HEK293 (cell line): ENCODE results near the gene OR2M2.

Source experiments
- CTCF ChIA-PET: fragments of 350-600 bp; formaldehyde crosslinking; extraction: SDS; loops from one replicate; lab custom pipeline; 2021; ENCODE audit warnings: antibody characterized with exemption; lab: Yijun Ruan, JAX
- POLR2A ChIA-PET: fragments of 300-600 bp; formaldehyde crosslinking; extraction: SDS; loops from one replicate; lab custom pipeline; 2020; ENCODE audit warnings: antibody characterized with exemption, inconsistent platforms; lab: Yijun Ruan, JAX
- H3K27ac ChIP-seq: fragments of 200-500 bp; sonication (Bioruptor generic); 2 replicates; pipeline ENCODE4 v1.5.1; 2014; ENCODE audit warnings: low read depth, low read length, control low read depth, inconsistent platforms; ENCODE audit errors: extremely low read depth
- H3K36me3 ChIP-seq, 2 experiments: fragments of 200-500 bp in 1 of 2; sonication (Bioruptor generic) in 1 of 2; 1 replicate in 1 of 2; 2 replicates in 1 of 2; pipeline ENCODE4 v1.5.1; 2014 to 2017; ENCODE audit warnings: inconsistent platforms in 2 of 2, low read length in 2 of 2; ENCODE audit not compliant: control insufficient read depth in 2 of 2, insufficient read depth in 1 of 2
- H3K4me1 ChIP-seq: fragments of 200-500 bp; sonication (Bioruptor generic); 2 replicates; pipeline ENCODE4 v1.5.1; 2014; ENCODE audit warnings: mild to moderate bottlenecking, low read length, inconsistent platforms; ENCODE audit not compliant: control insufficient read depth, insufficient read depth
- H3K4me3 ChIP-seq: 2 replicates; pipeline ENCODE4 v1.5.1; 2011; ENCODE audit warnings: low read depth, mild to moderate bottlenecking, control low read depth, low read length, moderate library complexity
- H3K9me3 ChIP-seq: fragments of 200-500 bp; sonication (Bioruptor generic); 2 replicates; pipeline ENCODE4 v1.5.1; 2014; ENCODE audit warnings: low read depth, low read length, inconsistent platforms; ENCODE audit not compliant: control insufficient read depth, insufficient read depth
- GLI4 ChIP-seq: fragments of 450-650 bp; formaldehyde crosslinking; IDR thresholded peaks from 2 replicates; pipeline ENCODE4 v1.5.1; 2016; ENCODE audit warnings: missing biosample characterization, missing genetic modification characterization
- KLF1 ChIP-seq: fragments of 450-650 bp; formaldehyde crosslinking; IDR thresholded peaks from 2 replicates; pipeline ENCODE4 v1.5.1; 2016; ENCODE audit warnings: missing biosample characterization, missing genetic modification characterization
- MEIS1 ChIP-seq: sonication (generic); formaldehyde crosslinking; IDR thresholded peaks from 2 replicates; pipeline ENCODE4 v1.8.1; 2022; ENCODE audit warnings: missing genetic modification reagents, mild to moderate bottlenecking, borderline replicate concordance
- MZF1 ChIP-seq: fragments of 450-650 bp; formaldehyde crosslinking; IDR thresholded peaks from 2 replicates; pipeline ENCODE4 v1.5.1; 2017; ENCODE audit warnings: missing biosample characterization, missing genetic modification characterization, borderline replicate concordance
- SCRT2 ChIP-seq: fragments of 450-650 bp; formaldehyde crosslinking; IDR thresholded peaks from 2 replicates; pipeline ENCODE4 v1.5.1; 2016; ENCODE audit warnings: missing biosample characterization, missing genetic modification characterization
- ZBTB11 ChIP-seq: fragments of 450-650 bp; formaldehyde crosslinking; conservative IDR thresholded peaks from 2 replicates; pipeline ENCODE4 v1.5.1; 2016; ENCODE audit warnings: low read depth, missing biosample characterization, missing genetic modification characterization
- ZBTB7A ChIP-seq: fragments of 450-650 bp; formaldehyde crosslinking; IDR thresholded peaks from 2 replicates; pipeline ENCODE4 v1.5.1; 2016; ENCODE audit warnings: low read depth, missing biosample characterization, missing genetic modification characterization
- ZNF121 ChIP-seq: fragments of 450-650 bp; formaldehyde crosslinking; IDR thresholded peaks from 2 replicates; pipeline ENCODE4 v1.5.1; 2016; ENCODE audit warnings: missing biosample characterization, missing genetic modification characterization
- ZNF16 ChIP-seq: fragments of 450-650 bp; formaldehyde crosslinking; IDR thresholded peaks from 2 replicates; pipeline ENCODE4 v1.5.1; 2016; ENCODE audit warnings: low read depth, missing biosample characterization, missing genetic modification characterization
- ZNF19 ChIP-seq: fragments of 450-650 bp; formaldehyde crosslinking; IDR thresholded peaks from 2 replicates; pipeline ENCODE4; 2016; ENCODE audit warnings: missing biosample characterization, missing genetic modification characterization, low read depth
- ZNF202 ChIP-seq: fragments of 450-650 bp; formaldehyde crosslinking; IDR thresholded peaks from 2 replicates; pipeline ENCODE4 v1.5.1; 2016; ENCODE audit warnings: missing biosample characterization, missing genetic modification characterization, borderline replicate concordance
- ZNF239 ChIP-seq: fragments of 450-650 bp; formaldehyde crosslinking; IDR thresholded peaks from 2 replicates; pipeline ENCODE4 v1.5.1; 2016; ENCODE audit warnings: missing biosample characterization, missing genetic modification characterization
- ZNF280C ChIP-seq: fragments of 450-650 bp; formaldehyde crosslinking; IDR thresholded peaks from 2 replicates; pipeline ENCODE4 v1.5.1; 2016; ENCODE audit warnings: missing biosample characterization, missing genetic modification characterization
- ZNF473 ChIP-seq: fragments of 450-650 bp; formaldehyde crosslinking; IDR thresholded peaks from 2 replicates; pipeline ENCODE4 v1.5.1; 2017; ENCODE audit warnings: missing biosample characterization, missing genetic modification characterization
- ZNF48 ChIP-seq: fragments of 450-650 bp; formaldehyde crosslinking; IDR thresholded peaks from 2 replicates; pipeline ENCODE4 v1.5.1; 2016; ENCODE audit warnings: missing biosample characterization, missing genetic modification characterization
- ZNF548 ChIP-seq: fragments of 450-650 bp; formaldehyde crosslinking; IDR thresholded peaks from 2 replicates; pipeline ENCODE4 v1.5.1; 2016; ENCODE audit warnings: missing biosample characterization, missing genetic modification characterization
- ZNF560 ChIP-seq: fragments of 450-650 bp; formaldehyde crosslinking; IDR thresholded peaks from 2 replicates; pipeline ENCODE4 v1.5.1; 2017; ENCODE audit warnings: missing biosample characterization, missing genetic modification characterization, borderline replicate concordance
- ZNF639 ChIP-seq: fragments of 450-650 bp; formaldehyde crosslinking; IDR thresholded peaks from 2 replicates; pipeline ENCODE4 v1.5.1; 2016; ENCODE audit warnings: missing biosample characterization, missing genetic modification characterization

Gene OR2M2

GRCh38 chr1:248144513-248145198, 30.0 kb upstream of the OR2M2 start, which contains the start of gene OR2M5 (continued):
- TF ChIP-seq ZNF639 (tag by site-specific recombination): no peak

- Histone ChIP-seq H3K36me3 (no peaks in the 10 kb centered on the region), H3K27ac (no peak overlapping the region), H3K4me1 (no peaks in the 10 kb centered on the region), H3K9me3 (no peaks in the 10 kb centered on the region), H3K4me3 (no peak overlapping the region)
- no peak for TF ChIP-seq ZNF639 (tag by site-specific recombination)
- TF ChIP-seq MZF1 (tag by site-specific recombination): no peak
- TF ChIP-seq ZNF48 (tag by site-specific recombination): no peak
- TF ChIP-seq ZNF473 (tag by site-specific recombination): no peak
- no peak for TF ChIP-seq ZNF19 (tag by site-specific recombination)
- no peak for TF ChIP-seq KLF1 (tag by site-specific recombination)
- no peak for TF ChIP-seq ZNF202 (tag by site-specific recombination)
- no peak for TF ChIP-seq ZBTB11 (tag by site-specific recombination)
- TF ChIP-seq GLI4 (tag by site-specific recombination): no peak
- no peak for TF ChIP-seq ZNF239
- no peak for TF ChIP-seq MEIS1
- no peak for TF ChIP-seq ZBTB7A (tag by site-specific recombination)
- no peak for TF ChIP-seq ZNF16
- no peak for TF ChIP-seq ZNF121 (tag by site-specific recombination)
- no peak for TF ChIP-seq ZNF280C (tag by site-specific recombination)
- no peak for TF ChIP-seq SCRT2 (tag by site-specific recombination)
- no peak for TF ChIP-seq ZNF548
- no peak for TF ChIP-seq ZNF560 (tag by site-specific recombination)
- CTCF ChIA-PET: no interaction called here
- POLR2A ChIA-PET: no interaction called here
Observed at GRCh38 chr1:248152056-248152827, 22.4 kb upstream of the OR2M2 start.
